KG1 (cell line): ENCODE results near the gene PIK3R4.

ENCODE experiments used
- DNase-seq: peaks from one replicate; lab custom pipeline; 2025; lab: John Stamatoyannopoulos, UW

Gene PIK3R4

GRCh38 chr3:130741946-130742610 lies 4.6 kb downstream of the PIK3R4 start:
- no peak for DNase-seq

- DNase-seq, result no peak
These were observed 6.8 kb downstream of the PIK3R4 start for GRCh38 chr3:130739848-130740247.

- no peak for DNase-seq
These were observed 8.4 kb downstream of the PIK3R4 start for GRCh38 chr3:130738241-130738640.

GRCh38 chr3:130737622-130738021 lies 9.0 kb downstream of the PIK3R4 start:
- DNase-seq, result no peak

- DNase-seq, result no peak
These were observed 13.3 kb downstream of the PIK3R4 start for GRCh38 chr3:130733236-130733875.

- no peak for DNase-seq
These were observed 14.1 kb downstream of the PIK3R4 start for GRCh38 chr3:130732501-130732900.

GRCh38 chr3:130731817-130732216 lies 14.8 kb downstream of the PIK3R4 start:
- DNase-seq, result no peak

GRCh38 chr3:130729154-130729553 lies 17.5 kb downstream of the PIK3R4 start:
- DNase-seq, result no peak

- DNase-seq, result no peak
These were observed 18.6 kb downstream of the PIK3R4 start for GRCh38 chr3:130728037-130728436.

- no peak for DNase-seq
These were observed 20.9 kb downstream of the PIK3R4 start for GRCh38 chr3:130725746-130726145.

GRCh38 chr3:130715616-130716015 lies 31.0 kb downstream of the PIK3R4 start:
- DNase-seq, result no peak

- DNase-seq, result no peak
These were observed 33.8 kb downstream of the PIK3R4 start for GRCh38 chr3:130712718-130713423.

- no peak for DNase-seq
These were observed 34.9 kb downstream of the PIK3R4 start for GRCh38 chr3:130711565-130712324.

GRCh38 chr3:130709671-130710070 lies 37.0 kb downstream of the PIK3R4 start:
- DNase-seq, result no peak

- no peak for DNase-seq
These were observed 38.6 kb downstream of the PIK3R4 start for GRCh38 chr3:130707902-130708601.

- DNase-seq, result no peak
These were observed 41.1 kb downstream of the PIK3R4 start for GRCh38 chr3:130705501-130705900.

- no peak for DNase-seq
These were observed 43.6 kb downstream of the PIK3R4 start for GRCh38 chr3:130702985-130703384.

- DNase-seq, result no peak
These were observed 46.1 kb downstream of the PIK3R4 start for GRCh38 chr3:130700541-130700940.

GRCh38 chr3:130699765-130700164 lies 46.9 kb downstream of the PIK3R4 start:
- no peak for DNase-seq

GRCh38 chr3:130693314-130693713 lies 53.3 kb downstream of the PIK3R4 start:
- DNase-seq, result no peak

GRCh38 chr3:130692455-130692854 lies 54.2 kb downstream of the PIK3R4 start:
- DNase-seq, result no peak
